ENCODE results near the gene UFD1.

The UFD1 gene

GRCh38 chr22:19407649-19408606 lies 71.1 kb downstream of the UFD1 start:
- TF ChIP-seq CTCF (IDR thresholded peaks at IDR 0.05; ENCODE audit: low read depth, low read length) = no peak
- in situ Hi-C loops (cut with HindIII; ENCODE audit: low sequenced_read_pairs) = no loop called here
- no peak overlapping the region for H3K4me3 ChIP-seq (ENCODE audit: low read depth, low read length)
- DNase-seq (ENCODE audit: low read depth, low spot score) = no peak

DNA sequence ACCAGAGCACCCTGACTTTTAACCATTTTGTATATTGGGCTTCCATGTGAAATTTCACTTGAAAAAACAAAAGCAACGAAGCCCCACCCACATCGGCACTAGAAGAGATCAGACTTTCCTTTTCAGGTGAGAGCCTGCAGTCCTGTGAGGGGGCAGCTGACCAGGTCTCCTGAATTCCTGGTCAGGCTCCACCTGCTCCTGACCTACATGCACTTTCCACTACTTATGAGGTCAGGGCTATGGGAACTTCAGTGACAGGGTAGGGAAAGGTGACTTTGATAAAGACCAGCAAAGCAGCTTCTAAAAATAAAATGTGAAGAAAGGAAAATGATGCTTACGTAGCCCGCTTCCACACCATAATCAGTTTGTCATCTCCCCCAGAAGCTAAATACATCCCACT lies 72.1 kb downstream of the UFD1 start:
- no peak overlapping the region for H3K4me3 ChIP-seq (ENCODE audit: low read depth, low read length)
- in situ Hi-C loops (cut with HindIII; ENCODE audit: low sequenced_read_pairs) = no loop called here
- DNase-seq (ENCODE audit: low read depth, low spot score) = no peak
- no peak for TF ChIP-seq CTCF (IDR thresholded peaks at IDR 0.05; ENCODE audit: low read depth, low read length)

- in situ Hi-C loops (cut with HindIII; ENCODE audit: low sequenced_read_pairs) = no loop called here
- H3K4me3 ChIP-seq (ENCODE audit: low read depth, low read length) = no peak overlapping the region
- no peak for DNase-seq (ENCODE audit: low read depth, low spot score)
- TF ChIP-seq CTCF (IDR thresholded peaks at IDR 0.05; ENCODE audit: low read depth, low read length) = no peak
Observed at GRCh38 chr22:19406281-19406811, 72.6 kb downstream of the UFD1 start.

GRCh38 chr22:19405652-19406051 lies 73.3 kb downstream of the UFD1 start:
- no peak for DNase-seq (ENCODE audit: low read depth, low spot score)
- in situ Hi-C loops (cut with HindIII; ENCODE audit: low sequenced_read_pairs) = no loop called here
- TF ChIP-seq CTCF (IDR thresholded peaks at IDR 0.05; ENCODE audit: low read depth, low read length) = no peak
- no peak overlapping the region for H3K4me3 ChIP-seq (ENCODE audit: low read depth, low read length)

DNA sequence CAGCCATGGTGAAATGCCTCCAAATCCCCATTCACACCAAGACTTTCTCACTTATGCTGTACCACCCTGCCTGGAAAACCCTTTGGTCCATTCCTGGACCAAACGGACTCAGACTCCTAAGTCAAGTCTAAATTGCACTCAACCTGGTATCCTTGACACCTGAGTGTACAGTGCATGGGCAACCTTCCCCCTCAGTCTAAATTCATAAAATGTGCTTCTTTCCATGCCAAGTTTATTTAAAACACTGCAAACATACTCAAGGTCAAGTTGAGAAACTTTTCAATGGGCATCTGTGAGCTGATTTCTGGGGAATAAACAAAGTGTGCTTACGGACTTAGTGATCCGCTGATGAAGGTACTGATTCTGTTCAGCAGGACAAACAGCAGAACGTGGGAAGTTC lies 73.9 kb downstream of the UFD1 start:
- no peak for TF ChIP-seq CTCF (IDR thresholded peaks at IDR 0.05; ENCODE audit: low read depth, low read length)
- no peak for DNase-seq (ENCODE audit: low read depth, low spot score)
- in situ Hi-C loops (cut with HindIII; ENCODE audit: low sequenced_read_pairs) = no loop called here
- H3K4me3 ChIP-seq (ENCODE audit: low read depth, low read length) = no peak overlapping the region

DNA sequence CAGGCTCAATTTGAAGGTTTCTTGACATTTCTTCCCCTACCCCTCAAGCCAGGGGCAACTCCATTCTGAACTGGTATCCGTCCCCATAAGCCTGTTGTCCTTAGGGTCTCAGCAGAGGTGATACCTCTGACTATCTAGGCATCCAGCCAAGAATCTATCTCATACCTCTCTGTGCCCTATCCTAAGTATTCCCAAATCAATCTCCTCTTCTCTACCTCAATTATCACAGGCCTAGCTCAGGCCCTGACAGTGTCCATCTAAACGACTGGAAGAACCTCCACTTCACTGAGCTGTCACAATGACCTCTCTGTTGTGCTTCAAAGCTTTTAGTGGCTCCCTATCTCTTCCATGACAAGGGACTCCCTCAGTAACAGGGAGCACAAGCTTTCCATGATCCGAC lies 74.3 kb downstream of the UFD1 start:
- in situ Hi-C loops (cut with HindIII; ENCODE audit: low sequenced_read_pairs) = no loop called here
- no peak for TF ChIP-seq CTCF (IDR thresholded peaks at IDR 0.05; ENCODE audit: low read depth, low read length)
- no peak for DNase-seq (ENCODE audit: low read depth, low spot score)
- no peak overlapping the region for H3K4me3 ChIP-seq (ENCODE audit: low read depth, low read length)

Data from astrocyte of the spinal cord (primary cell).